ENCODE data around the gene FAM217B.
"Not testable (repeated sequence)": the region's sequence is repeated elsewhere in the genome, so short reads cannot be mapped to it uniquely, and the experiment has no call there.

FAM217B gene

GRCh38 chr20:59939052-59939878 is 924 bp upstream of the FAM217B start:
- no peak for DNase-seq

DNA sequence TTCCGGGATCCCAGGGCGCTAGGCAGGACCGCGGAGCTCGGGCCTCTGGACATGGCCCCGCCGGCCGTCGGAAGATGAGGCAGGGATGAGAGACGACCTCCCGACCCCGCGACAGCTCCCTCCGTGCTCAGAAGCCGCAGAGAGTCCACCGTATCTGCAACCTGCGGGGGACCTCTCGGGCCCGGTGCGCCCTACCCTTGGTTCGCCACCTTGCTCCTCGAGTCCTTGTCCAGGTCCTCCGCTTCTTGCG is 385 bp upstream of the FAM217B start:
- no peak for DNase-seq

- DNase-seq = no peak
These were observed 736 bp downstream of the FAM217B start for GRCh38 chr20:59940956-59941294.

DNA sequence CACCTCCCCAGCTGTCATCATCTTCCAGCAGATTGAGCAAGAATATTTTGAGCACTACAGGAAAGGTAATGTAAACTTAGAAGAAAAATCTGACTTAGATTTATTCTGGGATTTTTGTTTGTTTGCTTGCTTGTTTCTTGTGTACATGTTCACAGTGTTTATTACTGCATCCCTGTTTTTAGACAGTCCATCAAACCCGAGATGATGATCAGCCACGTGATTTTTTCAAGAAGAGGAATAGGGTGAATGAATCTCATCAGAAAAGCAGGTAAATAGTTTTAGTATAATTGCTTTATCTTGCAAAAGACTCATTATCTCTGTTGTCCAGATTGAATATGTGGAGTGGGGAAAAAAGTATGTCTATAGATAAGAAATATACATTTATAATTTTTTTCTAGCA is 2.1 kb downstream of the FAM217B start:
- DNase-seq = no peak

DNA sequence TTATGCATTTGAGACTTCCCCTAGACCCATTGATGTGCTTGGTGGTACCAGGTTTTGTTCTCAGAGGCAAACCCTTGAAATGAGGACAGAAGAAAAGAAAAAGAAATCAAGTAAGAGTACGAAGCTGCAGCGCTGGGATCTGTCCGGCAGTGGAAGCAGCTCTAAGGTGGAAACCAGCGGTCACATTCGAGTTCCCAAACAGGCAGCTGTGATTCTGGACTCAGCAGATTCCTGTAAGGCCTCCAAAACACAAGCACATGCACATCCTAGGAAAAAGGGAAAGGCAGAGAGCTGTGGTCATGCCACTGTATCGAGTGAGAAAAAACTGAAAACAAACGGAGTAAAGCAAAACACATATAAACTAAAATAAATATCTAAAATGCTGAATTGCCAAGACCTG is 4.5 kb downstream of the FAM217B start:
- no peak for DNase-seq

DNA sequence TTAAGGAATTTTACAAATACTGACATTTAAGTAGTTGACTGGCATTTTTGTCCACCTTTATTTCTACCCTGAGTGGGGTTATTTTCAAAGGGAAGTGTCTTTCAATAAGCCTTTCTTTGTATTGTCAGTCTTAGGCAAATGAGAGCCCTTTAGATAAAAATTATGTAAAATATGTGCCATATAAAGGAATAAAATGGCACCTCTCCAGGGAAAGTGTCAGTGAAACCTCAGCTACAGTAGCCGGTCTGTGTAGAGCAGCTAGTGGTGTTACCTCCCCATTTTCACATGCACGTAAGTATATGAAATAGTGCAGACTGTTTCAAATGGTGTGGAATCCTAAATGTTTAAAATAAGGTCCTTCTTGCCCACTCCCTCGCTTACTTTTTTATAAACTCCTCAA is 5.0 kb downstream of the FAM217B start:
- no peak for DNase-seq

DNA sequence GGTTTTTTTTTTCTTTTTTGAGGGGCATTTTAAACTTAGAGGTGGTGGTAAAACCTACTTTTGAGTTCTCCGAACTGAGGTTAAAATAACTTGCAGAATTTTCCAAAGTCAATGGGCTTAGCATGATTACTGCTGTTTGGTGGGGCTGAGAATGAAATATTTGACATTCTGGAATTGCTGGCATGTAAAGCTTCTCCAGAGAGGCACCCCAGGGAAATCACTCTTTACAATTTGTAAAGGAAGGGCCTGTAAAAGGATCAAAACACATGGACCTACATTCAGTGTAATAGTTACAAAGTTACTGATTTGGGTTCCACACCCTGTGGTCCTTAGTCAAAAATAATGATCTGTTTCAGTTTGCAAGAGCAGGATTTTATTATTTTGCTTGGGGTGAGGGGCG is 5.5 kb downstream of the FAM217B start:
- DNase-seq = no peak

- DNase-seq = no peak
These were observed 7.2 kb downstream of the FAM217B start for GRCh38 chr20:59947376-59947775.

DNA sequence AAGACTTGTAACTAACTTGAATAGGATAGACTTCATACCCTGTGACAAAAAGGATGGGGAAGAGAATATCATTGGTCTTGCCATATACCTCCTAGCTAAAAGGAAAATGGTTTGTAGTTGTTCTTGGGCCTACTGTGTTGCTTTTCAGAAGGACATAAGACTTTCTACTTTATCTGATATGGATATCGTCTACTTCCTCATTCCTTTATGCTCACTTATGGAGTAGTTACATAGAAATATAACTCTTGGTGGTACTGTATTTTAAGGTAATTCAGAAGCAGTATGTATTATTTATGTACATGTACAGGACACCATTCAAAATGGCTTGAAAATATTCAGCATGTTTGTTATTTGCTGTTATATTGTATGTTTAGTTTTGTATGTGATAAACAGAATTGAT is 8.0 kb downstream of the FAM217B start:
- no peak for DNase-seq

DNA sequence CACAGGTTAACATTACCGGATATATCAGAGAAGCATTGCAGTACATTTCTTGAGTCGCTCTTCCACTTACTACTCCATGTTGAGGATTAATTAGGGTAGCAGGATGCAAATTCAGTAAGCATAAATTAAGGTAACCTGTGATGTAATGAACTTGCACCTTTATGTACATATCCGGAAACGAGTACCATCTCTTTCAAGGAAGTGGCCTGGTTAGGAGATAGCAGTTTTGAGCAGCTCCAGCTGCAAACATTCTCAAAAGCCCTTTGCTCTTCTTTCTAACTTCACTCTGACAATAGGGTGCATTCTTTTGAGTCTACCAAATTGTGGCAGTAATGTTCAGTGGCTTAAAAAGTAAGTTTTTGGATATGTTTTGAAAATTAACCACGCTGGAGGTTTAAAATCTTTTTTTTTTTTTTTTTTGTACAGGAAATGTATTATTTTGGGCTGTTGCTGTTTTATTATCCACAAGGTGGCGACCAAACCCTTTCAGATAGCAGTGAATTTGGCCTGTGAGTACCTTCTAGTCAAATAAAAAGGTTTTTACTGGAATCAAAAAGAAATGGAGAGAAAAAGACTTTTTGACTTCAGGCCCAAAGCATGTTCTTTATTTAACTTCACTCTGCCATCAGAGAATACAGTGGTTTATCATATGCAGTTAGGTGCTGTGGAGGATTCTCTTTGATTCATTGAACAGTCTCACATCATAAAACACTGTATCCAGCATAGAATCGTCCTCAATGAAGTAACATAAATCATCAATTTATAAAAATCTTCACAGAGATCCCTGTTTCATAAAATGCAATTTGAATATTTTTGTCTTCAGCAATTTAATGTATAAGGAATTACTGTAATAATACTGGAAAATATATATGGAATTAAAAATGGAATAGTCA is 8.9 kb downstream of the FAM217B start:
- DNase-seq = peak; percentile 63

GRCh38 chr20:59949911-59950310 is 9.7 kb downstream of the FAM217B start:
- no peak for DNase-seq

DNA sequence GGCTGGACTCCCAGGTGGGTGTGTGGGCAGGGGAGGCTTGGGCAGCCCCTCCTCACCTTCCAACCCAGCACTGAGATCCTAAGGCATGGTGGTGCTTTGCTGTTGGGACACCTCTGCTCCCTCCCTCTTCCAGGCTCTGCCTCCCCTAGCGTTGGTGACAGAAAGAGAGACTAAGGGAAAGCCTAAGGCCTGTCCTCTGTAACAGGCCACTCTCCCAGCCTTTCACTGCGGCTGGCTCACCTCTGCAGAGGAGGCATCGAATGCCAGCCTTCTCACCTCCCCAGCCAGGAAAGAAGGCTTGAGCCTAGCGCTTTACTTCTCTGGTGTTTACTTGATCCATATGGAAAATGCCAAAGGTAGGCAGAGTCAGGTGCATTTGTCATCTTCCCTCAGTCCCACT is 14.5 kb downstream of the FAM217B start:
- no peak for DNase-seq

DNA sequence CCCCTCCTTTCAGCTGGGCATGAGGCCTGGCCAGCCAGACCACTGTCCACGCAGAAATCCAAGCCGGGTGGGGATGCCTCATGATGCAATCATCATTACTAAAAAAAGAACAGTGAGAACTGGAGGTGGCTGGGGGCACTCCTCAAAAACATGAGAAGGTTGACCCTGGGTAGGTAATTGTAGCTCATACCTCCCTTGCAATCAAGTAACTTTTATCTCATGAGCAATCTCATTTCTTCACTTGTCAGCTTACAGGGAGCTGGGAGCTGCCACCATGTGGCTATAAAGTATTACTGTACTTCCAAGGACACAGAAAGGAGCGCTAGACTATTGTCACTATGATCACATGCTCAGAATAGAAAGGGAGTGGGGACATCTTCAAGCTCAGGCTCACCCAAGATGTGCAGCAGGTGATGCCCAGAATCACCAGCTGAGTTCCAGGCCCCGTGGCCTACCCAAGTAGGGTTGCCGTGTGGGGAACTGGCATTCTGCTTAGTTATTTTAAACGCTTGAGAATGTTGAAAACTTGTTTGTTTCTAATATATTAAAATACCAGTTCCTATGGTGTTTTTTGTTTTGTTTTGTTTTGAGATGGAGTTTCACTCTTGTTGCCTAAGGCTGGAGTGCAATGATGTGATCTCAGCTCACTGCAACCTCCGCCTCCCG is 15.1 kb downstream of the FAM217B start:
- DNase-seq = no peak

DNA sequence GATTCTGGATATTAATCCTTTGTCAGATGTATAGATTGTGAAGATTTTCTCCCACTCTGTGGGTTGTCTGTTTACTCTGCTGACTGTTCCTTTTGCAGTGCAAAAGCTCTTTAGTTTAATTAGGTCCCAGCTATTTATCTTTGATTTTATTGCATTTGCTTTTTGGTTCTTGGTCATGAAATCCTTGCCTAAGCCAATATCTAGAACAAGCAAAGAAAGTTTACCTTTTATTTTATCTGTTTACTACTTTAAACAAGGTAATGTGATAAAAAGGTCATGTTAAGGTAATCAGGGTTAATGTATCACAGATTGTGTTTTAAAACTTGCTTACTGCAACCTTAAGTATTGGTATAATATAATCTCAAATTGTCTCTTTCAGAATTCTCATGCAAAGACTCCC is 17.4 kb downstream of the FAM217B start:
- not testable (repeated sequence) for DNase-seq

GRCh38 chr20:59958123-59958522 is 17.9 kb downstream of the FAM217B start, which contains the start of gene CDH26:
TSS of gene CDH26 (plus strand) at chr20:59958423. CDS start at chr20:59958727, 304 bp downstream.
- no peak for DNase-seq

- no peak for DNase-seq
These were observed 18.4 kb downstream of the FAM217B start for GRCh38 chr20:59958626-59959025.

GRCh38 chr20:59961423-59961822 is 21.2 kb downstream of the FAM217B start:
- no peak for DNase-seq

GRCh38 chr20:59962155-59962554 is 22.0 kb downstream of the FAM217B start:
- DNase-seq = no peak

DNA sequence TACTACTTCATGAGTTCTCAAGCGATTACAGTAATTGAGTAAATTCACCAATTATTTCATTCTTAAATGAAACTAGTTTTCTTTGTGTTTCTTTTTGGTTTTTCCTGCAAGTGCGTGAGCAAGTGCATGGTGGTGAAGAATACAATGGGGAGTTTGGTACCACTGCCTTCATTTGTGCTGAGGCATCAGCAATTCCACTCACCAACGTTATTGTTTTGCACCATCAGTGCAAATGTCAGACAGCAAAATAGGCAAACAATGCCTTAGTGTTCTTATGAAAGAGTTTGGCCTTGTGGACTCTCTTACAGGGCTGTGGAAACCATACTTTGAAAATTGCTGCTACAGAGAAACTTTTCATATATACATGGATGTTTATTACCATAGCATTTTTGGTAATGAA is 26.2 kb downstream of the FAM217B start:
- DNase-seq = no peak

GRCh38 chr20:59971428-59971827 is 31.2 kb downstream of the FAM217B start:
- DNase-seq = no peak

DNA sequence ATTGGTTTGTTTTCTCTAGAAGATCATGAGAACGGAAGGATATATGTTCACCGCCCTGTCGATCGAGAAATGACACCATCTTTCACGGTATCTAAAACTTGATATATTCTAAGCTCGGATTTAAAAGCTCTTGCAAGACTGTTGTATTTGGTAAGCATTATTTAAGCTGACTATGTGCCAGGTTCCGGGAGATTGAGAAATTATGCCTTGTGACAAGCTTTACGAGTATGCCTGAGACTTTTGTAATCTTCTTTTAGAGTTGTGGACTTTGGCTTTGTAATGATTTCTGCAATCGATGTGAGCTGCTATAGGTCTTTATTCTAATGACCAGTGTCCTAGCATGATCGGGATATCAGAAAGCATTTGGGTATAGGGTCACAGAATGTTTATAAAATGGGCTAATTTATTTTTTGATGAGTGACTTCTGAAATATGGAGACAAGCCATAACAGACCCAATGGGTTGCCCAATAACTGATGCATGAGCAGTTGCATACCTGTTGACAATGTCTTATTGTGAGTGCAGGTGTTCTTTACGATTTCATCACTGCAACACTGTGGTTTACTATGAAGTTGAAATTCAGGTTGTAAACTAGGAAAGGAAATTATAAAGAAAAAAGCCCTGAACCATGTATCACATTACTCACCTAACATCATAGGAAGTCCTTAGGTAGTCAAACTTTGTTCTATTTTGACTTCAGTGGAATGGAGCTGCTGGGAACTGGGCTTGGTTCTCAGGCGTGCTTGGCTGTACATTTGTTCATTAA is 32.0 kb downstream of the FAM217B start:
- no peak for DNase-seq

- DNase-seq = no peak
These were observed 36.1 kb downstream of the FAM217B start for GRCh38 chr20:59976156-59976782.

DNA sequence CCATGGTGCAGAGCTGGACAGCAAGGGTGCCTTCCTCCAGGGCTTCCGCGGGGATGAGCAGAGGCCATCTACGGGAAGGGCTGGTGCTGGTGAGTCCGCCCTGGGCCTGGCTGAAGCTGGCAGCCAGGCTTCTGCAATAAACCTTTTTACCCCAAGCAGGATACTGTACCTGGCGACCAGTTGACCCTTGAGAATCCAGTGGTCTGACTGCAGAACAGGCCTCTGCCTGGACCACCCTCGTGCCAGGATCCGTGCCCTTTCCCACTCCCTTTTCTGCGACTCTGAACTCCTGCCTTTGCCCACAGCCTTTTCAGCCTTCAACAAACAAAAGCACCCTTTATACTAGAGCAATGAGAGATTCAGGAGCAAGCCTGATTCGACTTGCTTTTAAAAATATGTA is 36.9 kb downstream of the FAM217B start:
- no peak for DNase-seq

All from central memory CD4-positive, alpha-beta T cell (primary cell).